ENCODE data around the gene DGCR2.
A peak's percentile ranks its signal among the peaks of the same experiment; 100 is the strongest.
"Not testable (repeated sequence)": the region's sequence is repeated elsewhere in the genome, so short reads cannot be mapped to it uniquely, and the experiment has no call there.

Gene DGCR2, protein sequence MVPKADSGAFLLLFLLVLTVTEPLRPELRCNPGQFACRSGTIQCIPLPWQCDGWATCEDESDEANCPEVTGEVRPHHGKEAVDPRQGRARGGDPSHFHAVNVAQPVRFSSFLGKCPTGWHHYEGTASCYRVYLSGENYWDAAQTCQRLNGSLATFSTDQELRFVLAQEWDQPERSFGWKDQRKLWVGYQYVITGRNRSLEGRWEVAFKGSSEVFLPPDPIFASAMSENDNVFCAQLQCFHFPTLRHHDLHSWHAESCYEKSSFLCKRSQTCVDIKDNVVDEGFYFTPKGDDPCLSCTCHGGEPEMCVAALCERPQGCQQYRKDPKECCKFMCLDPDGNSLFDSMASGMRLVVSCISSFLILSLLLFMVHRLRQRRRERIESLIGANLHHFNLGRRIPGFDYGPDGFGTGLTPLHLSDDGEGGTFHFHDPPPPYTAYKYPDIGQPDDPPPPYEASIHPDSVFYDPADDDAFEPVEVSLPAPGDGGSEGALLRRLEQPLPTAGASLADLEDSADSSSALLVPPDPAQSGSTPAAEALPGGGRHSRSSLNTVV

DNA sequence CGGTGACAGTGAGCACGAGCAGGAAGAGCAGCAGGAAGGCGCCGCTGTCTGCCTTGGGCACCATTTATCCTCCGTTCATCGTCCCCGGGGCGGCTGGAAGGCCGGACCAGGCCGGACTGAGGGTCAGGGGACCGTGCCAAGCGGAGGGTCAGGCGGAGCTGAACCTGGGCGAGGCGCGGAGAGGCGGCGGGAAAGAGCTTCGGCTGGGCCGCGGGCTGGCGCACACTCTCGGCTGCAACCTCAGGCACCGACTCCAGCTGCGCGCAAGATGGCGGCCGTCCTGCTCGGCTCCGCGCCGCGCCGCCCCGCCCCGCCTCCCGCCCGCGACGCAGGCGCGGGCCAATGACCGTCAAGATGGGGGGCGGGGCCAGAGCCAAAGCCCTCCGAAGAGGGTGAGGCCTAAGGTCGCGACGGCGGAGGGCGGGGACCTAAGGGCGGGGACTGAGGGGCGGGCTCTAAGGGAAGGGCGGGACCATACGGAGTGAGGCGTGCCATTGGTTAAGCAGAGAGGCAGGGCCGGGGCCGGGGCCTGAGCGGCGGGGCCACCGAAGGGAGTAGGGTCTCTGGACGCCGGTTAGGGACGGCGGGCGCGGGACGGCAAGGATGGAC, at the start of gene DGCR2:
Gene DGCR2, minus strand, starts transcription at position 270 of the 609 bp plus-strand sequence. Its CDS starts 206 bp downstream, at position 64.
- DNase-seq (ENCODE audit: extremely low read depth in 1 of 2, low read depth in 1 of 2) = peak; percentile 88 to 97

DNA sequence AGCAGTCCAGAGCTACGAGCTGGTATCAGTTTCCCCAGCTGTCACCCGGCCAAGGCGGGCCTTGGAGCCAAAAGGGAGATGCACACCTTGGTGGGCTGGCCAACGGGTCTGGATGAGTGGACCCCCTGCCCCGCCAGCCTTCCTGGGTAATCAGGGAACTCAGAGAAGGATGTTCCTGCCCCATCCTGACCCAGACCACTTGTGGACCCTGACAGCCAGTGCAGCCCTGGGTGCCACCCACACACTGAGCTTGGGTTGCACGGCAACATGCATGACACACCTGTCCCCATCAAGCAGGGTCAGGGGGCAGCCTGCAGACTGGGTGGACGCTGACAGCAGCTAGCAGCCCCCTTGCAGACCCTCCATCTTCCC, 47.7 kb upstream of the DGCR2 start:
- no peak for DNase-seq (ENCODE audit: extremely low read depth in 1 of 2, low read depth in 1 of 2)

DNA sequence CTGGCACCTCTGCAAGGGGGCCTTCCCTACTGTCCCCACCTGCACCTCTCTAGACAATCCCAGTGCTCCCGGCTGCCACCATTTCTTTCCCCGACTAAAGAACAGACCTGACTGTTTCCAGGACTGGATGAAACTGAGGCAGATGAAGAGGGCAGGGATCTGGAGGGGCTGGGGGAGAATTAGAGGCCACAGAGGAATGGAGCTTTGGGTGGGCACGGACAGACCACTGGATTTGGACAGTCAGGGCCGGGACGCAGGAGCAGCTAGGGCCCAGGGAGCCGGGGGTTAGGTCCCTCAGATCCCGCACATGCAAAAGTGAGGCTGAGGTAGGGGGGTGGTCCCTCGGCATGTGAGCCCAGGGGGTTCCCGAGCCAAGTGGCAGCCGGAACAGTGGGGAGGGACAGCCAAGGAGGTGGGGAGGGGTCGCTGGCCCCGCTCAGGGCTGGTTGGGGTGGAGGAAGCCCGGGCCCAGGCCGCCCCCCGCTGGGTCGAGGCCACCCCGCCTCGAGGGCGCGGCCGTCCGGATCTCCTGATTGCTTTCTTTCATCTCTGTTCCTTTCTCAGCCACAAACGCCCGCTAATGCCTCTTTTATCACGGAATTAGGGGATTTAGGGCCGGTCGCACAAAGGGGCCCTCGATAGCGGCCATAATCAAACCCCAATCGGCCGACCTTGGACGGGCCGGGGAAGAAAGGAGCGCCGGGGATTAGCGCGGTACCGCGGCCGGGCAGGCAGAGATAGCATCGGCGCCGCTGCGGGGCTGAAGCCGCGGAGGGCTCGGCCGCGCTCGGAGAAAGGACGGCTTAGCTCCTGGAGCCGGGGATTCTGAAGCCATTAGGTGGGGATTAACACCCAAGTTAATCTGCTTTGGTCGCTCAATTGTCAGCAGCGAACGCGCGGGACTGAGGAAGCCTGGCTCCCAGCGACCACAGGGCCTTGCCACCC, 47.1 kb upstream of the DGCR2 start:
- no peak for DNase-seq (ENCODE audit: extremely low read depth in 1 of 2, low read depth in 1 of 2)

DNA sequence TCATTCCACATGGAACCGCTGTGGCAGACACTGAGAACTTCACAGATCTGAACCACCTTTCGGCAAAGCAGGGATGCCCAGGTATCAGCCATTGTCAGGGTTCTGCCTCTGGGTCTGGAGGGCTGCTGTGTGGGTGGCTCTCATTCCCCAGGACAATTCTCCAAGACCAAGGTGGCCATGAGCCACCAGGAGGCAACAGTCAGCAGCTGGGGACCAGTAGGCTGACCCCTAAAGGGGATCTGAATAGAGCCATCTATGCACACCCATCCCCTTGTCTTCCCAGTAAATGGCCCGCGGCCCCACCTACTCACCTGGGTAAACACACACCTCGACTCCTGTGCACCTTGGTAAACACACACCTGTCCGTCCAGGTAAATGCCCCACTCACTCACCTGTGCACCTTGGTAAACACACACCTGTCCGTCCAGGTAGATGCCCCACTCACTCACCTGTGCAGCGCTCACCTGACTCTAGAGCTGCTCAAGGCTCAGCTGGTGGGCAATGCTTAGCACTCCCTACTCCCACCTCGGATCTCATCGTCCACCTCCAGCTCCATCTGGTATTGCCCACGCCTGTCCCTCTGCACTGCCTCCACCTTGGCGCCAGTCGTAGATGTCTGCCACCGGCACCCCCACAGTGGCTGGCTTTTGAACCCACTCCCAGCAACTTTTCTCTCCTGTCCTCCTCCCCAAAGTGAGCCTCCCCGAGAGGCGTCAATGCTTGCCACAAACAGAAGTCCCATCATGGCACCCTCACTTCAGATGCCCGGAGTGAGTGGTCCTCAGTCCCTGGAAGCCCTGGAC, 46.1 kb upstream of the DGCR2 start:
- DNase-seq (ENCODE audit: extremely low read depth in 1 of 2, low read depth in 1 of 2) = no peak

DNA sequence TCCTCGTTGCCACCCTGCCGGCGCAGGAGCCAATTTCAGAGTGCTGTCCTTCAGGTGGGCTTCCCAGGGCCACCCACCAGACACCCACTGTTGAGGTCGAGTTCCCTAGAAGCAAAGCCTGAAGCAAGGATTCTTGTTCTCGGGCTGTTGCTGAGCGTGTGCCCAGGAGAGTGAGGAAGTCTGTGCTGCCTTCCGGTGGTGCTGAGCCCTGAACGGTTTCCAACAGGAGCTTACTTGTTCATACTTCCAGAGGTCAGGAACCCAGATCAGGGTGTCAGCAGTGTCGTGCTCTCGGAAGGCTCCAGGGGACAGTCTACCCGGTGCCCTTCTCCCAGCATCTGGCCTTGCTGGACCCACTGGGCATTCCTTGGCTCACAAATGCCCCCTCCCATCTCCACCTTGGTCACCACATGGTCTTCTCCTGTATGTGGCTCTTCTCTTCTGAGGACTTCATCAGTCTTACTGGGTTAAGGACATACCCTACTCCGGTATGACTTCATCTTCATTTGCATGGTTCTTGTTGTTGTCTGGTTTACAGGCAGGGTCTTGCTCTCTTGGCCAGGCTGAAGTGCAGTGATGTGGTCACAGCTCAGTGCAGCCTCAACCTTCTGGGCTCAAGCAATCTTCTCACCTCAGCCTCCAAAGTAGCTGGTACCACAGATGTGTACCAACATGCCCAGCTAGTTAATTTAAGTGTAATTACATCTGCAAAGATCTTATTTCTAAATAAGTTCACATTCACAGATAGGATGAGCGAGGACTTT, 45.1 kb upstream of the DGCR2 start:
- DNase-seq (ENCODE audit: extremely low read depth in 1 of 2, low read depth in 1 of 2) = no peak

DNA sequence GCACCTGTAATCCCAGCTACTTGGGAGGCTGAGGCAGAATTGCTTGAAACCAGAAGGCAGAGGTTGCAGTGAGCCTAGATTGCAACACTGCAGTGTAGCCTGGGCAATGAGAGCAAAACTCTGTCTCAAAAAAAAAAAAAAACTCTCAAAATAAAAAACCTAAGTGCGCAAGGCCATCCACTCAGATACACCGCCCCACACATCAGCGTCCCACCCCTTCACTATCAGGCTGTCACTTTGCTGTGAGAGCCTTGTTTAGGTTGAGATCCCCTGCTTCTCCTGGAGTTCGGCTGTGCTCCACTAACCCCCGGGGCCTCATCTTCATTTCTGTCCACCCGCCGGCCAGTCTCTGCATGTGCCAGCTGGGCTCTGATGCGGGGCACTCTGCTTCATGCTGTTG, 44.2 kb upstream of the DGCR2 start:
- DNase-seq (ENCODE audit: extremely low read depth in 1 of 2, low read depth in 1 of 2) = no peak

DNA sequence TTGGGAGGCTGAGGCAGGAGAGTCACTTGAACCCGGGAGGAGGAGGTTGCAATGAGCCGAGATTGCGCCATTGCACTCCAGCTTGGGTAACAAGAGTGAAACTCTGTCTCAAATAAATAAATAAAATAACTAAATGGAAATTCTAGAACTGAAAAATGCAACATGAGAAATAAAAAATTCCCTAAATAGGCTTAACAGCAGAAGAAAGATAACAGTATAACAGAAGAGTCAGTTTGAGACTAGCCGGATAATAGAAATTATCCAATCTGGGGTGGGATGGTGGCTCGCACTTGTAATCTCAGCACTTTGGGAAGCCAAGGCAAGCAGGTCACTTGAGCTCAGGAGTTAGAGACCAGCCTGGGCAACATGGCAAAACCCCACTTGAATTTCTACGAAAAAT, 42.2 kb upstream of the DGCR2 start:
- DNase-seq (ENCODE audit: extremely low read depth in 1 of 2, low read depth in 1 of 2) = no peak

DNA sequence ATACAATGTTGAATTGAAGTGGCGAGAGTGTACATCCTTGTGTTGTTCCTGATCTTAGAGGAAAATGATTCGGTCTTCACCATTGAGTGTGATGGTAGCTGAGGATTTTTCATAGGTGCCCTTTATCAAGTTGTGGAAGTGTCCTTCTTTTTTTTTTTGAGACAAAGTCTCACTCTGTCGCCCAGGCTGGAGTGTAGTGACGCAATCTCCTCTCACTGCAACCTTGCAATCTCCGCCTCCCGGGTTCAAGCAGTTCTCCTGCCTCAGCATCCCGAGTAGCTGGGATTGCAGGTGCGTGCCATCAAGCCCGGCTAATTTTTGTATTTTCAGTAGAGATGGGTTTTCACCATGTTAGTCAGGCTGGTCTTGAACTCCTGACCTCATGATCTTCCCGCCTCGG, 36.4 kb upstream of the DGCR2 start:
- not testable (repeated sequence) for DNase-seq (ENCODE audit: extremely low read depth in 1 of 2, low read depth in 1 of 2)

DNA sequence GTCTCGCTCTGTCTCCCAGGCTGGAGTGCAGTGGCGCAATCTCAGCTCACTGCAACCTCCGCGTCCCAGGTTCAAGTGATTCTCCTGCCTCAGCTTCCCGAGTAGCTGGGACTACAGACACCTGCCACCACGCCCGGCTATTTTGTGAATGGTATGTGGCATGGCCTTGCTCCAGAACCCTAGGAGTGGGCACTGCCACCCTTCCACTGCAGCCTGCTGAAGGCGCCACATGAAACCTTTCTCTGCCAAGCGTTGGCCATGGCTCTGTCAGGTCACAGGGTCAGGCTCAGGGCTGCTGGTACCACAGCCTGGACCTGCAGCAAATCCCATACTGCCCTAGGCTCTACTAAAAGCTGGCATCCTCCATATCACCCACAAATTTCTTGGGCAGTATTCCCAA, 33.9 kb upstream of the DGCR2 start:
- DNase-seq (ENCODE audit: extremely low read depth in 1 of 2, low read depth in 1 of 2) = not testable (repeated sequence)

DNA sequence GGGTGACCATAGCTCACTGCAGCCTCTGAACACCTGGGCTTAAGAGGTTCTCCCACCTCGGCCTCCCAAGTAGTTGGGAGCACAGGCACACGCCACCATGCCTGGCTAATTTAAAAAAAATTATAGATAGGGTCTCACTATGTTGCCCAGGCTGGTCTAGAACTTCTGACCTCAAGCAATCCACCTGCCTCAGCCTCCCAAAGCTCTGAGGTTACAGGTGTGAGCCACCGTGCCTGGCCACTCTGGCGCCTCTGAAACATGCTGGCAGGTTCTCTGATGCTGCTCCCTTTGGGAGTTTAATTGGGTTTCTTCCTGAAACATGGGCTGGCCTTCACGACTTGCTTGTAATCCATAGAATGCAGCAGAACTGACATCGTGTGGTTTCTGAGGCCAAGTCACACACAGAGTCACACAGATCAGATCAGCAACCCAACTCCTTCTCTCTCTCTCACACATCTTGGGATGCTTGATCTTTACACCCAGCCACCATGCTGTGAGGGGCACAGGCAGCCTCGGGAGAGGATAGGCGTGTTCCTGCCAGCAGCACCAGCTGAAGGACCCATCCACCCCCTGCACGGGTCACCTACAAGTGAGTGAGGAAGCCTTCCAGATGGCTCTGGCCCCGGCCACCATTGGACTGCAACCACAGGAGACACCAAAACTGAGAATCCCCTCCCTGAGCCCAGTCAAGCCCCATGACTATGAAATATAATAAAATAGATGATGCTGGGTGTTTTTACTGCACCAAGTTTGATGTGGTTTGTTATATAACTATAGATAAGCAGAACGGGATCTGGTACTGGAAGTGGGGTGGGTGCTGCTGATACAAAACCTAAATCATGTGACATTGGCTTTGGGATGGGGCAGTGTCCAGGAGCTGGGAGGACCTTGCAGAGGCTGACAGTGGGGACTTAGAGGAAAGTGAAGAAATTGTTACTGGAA, 31.0 kb upstream of the DGCR2 start:
- DNase-seq (ENCODE audit: extremely low read depth in 1 of 2, low read depth in 1 of 2) = no peak

DNA sequence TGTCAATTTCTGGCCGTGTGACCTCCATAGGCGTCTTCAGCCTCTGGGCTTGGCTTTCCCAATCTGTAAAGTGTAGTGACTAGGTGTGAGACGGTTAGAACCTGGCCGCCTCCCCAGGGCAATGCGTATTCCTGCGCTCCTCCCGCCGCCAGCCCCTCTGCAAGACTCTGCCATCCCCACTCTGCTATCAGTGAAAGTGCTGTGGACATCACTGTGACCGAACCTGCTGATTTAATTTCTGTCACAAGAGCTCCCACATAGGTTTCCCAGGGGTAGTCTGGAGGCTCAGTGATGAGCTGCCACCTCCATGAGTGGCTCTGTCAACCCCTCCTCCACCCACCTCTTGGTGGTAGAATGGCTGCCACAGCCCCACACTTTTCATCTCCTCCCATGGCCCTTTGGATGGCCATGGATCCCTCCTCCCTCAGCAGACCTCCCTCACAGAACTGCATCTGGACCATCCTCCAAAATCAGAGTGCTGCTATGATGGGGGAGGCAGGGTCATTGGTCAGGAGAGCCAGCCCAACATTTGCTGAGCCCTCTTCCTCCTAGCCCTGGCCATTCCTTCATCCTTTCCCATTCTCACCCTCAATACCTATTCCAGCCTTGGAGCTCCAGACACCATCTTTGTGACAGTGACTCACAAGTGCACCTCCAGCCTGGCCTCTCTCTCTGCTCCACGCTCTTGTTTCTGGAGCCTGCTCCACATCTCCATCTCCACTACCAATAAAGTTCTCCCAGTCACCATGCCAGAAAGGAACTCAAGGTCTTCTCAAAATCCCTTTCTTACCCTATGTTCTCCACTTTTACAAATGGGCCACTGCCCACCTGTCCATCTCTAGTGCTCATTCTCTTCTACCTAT, 29.3 kb upstream of the DGCR2 start:
- DNase-seq (ENCODE audit: extremely low read depth in 1 of 2, low read depth in 1 of 2) = no peak

DNA sequence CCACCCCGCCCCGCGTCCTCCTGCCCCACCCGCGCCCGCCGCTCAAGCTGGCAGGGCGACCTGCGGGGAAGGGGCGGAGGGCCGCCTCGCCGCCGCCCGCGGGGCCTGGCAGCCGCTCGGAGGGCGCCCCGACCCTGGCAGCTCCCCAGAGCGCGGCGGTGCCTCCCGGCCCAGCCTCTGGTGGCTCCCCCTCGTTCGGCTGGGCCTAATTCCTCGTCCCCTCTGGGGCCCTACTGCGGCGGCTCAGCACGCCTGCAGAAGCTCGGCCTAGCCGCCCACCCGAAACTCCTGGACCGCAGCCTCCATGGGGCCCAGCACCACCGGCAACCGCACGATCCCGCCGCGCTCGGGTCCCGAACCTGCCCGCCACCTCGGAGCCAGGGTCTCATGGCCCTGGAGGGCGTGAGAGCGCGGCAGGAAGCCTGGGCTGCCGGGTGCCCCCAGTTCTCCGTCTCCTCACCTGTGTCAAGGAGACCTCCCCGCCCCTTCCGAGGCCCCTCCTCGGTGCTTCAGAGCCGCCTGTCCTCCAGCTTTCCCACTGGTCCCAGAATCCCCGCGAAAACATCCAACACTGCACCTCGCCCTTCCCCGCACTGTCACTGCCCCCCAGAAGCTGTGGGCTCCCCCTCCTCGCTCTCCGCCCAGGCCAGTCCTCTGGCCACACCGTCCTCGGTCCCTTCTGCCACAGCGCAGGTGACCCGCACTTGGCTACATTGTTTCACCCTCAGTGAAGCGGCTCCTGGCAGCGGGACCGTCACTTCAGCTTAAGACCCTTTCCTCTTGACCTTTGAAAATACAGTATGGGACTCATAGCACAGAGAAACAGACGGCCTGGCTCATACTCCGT, 28.5 kb upstream of the DGCR2 start:
- DNase-seq (ENCODE audit: extremely low read depth in 1 of 2, low read depth in 1 of 2) = no peak

DNA sequence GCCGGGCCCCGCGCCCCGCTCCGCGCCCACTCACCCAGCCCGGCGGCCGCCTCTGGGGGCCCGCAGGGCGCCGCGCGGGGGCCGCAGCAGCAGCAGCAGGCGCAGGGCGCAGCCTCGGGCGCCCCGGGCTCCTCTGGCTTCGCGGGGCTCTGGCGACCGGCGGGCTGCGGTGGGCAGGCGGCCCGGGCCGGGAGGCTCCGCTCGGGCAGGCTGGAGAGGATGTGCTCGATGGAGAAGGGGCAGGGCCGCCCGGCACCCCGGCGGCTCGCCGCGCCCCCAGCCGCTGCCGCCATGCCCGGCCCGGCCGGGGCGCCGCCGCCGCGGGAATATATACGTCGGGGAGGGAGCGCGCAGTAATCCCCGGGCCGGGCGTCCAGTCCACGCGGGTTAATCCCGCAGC, 27.8 kb upstream of the DGCR2 start, which contains the start of gene GSC2:
Gene GSC2, minus strand, starts transcription at position 302 of the 400 bp plus-strand sequence. Its CDS starts 9 bp downstream, at position 293.
- DNase-seq (ENCODE audit: extremely low read depth in 1 of 2, low read depth in 1 of 2) = no peak

DNA sequence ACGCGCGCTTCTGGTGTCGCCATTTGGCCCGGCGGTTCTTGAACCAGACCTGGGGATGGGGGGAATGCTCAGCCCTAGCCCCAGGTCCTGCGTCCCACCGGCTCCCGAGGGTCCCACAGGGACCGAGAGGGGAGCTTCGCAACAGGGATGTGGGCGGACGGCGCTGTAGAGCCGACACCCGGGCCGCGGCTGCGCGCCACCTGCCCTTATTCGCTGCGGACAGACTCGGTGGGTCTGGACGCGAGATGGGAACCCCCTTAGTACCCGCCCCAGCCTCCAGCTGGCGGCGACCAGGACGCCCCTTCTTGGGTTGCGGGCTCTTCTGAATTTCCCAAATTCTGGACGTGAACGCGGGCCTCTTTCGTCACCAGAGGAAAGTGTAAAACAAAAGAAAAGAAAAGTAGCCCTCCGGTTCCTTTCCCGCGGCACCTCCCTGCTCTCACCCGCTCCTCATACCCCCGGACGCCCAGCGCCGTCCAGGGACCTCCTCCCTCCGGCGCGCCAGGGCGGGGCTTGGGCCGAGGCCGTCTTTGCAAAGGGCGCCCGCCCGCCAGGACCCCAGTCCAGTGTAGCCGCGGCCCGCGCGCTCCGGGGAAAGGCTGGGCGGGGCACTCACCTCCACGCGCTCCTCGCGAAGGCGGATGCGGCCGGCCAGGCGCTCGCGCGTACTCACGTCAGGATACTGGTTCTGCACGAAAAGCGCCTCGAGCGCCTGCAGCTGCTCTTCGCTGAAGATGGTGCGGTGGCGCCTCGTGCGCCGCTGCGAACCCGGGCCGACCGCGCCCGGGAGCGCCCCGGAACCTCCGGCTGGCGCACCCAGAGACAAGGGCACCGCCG, 27.1 kb upstream of the DGCR2 start:
- DNase-seq (ENCODE audit: extremely low read depth in 1 of 2, low read depth in 1 of 2) = no peak

DNA sequence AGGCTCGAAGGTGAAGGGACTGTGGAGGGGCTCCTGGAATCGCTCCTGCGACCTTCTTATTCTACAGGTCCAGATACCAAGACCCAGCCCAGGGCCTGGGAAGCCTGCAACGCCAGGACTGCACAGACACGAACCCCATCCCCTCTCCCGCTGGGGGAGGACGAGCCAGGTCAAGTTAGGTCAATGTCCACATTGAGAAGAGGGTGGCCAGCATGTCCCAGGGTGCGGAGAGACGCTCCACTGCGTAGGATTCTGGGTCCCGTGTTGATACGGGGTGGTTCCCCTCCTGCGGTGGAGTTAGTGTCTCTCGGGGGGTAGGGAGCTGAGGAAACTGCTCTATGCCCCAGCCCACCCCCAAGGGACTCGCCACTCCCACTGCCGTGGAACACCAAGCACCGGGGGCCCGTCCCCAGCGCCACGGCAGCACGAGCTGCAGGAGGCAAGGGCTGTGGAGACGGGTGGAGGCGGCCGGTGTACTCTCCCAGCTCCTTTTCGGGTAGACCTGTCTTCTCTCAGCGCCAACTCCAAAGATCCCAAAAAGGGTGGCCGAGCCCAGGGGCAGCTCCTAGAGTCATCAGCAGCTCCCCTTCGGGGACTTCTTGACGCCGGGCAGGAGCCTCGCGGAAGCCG, 26.3 kb upstream of the DGCR2 start:
- DNase-seq (ENCODE audit: extremely low read depth in 1 of 2, low read depth in 1 of 2) = no peak

Measured in activated CD8-positive, alpha-beta memory T cell treated with anti-CD3 and anti-CD28 coated beads for 1 hour (primary cell).